ENCODE results near the gene SLC27A2.

GRCh38 chr15:50145451-50145872 is 36.5 kb upstream of the SLC27A2 start:
- TF ChIP-seq ZNF274 (IDR thresholded peaks at IDR 0.05; ENCODE audit: low read depth, low read length), result no peak
- no peak for TF ChIP-seq YY1 (IDR thresholded peaks at IDR 0.05; ENCODE audit: insufficient read depth, insufficient read length)
